ENCODE data around the gene ASIC2.

DNA sequence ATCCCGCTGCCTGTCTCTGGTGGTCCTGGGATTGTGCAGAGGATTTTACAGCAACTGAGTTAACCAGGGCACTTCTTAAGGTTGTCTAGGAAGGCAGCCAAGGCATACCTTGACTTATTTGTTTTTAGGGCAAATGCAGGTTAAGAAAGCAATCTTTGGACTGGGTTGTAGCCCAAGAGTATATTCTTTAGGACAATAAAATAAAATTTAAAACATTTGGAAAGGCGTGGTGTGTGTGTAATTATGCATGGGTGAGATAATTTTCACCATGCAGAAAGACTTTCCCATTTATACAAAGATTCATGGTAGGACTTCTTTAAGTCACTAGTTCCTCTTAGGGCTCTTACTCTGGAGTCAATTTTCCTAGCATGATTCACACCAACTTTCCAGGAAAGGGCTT, 208.3 kb downstream of the ASIC2 start:
- no peak for TF ChIP-seq EZH2 (IDR thresholded peaks at IDR 0.05; ENCODE audit: borderline replicate concordance, insufficient read depth, low read depth, low read length, poor library complexity, severe bottlenecking)
- TF ChIP-seq, protein P1, sequence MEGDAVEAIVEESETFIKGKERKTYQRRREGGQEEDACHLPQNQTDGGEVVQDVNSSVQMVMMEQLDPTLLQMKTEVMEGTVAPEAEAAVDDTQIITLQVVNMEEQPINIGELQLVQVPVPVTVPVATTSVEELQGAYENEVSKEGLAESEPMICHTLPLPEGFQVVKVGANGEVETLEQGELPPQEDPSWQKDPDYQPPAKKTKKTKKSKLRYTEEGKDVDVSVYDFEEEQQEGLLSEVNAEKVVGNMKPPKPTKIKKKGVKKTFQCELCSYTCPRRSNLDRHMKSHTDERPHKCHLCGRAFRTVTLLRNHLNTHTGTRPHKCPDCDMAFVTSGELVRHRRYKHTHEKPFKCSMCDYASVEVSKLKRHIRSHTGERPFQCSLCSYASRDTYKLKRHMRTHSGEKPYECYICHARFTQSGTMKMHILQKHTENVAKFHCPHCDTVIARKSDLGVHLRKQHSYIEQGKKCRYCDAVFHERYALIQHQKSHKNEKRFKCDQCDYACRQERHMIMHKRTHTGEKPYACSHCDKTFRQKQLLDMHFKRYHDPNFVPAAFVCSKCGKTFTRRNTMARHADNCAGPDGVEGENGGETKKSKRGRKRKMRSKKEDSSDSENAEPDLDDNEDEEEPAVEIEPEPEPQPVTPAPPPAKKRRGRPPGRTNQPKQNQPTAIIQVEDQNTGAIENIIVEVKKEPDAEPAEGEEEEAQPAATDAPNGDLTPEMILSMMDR (IDR thresholded peaks at IDR 0.05): no peak
